ENCODE data around the gene ZFP42. TPM values are rescaled to one million over a fixed set of nuclear protein-coding genes. Genes with fewer than 3 reads are reported as not detected.

Gene ZFP42
- total RNA-seq, 1 donor from 2014 or later, result not detected

DNA sequence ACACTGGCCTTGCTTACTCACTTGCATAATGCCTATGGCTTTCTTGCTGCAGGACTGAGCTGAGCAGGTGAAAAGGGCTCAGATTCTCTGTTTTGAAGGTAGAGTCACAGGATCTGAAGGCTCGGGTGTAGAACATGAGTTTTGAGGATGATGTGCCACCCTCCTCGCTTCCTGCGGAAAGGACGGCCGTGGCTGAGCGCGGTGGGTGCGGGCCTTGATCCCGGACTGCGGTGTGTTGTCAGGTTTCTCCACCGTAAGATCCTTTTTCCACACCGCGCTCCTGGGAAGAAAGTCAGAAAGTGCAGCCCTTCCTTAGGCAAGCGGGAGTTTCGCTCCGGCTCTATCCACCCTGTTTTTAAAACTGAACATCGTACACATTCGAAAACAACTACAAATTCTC is 36.2 kb downstream of the ZFP42 start:
- H3K27ac ChIP-seq, result no peak overlapping the region
- no peaks in the 10 kb centered on the region for H3K27me3 ChIP-seq
- no peak overlapping the region for H3K4me3 ChIP-seq
- intact Hi-C loops (cut with DNase I), result no loop called here
- DNase-seq (ENCODE audit: extremely low spot score in 2 of 2), result no peak
- H3K4me1 ChIP-seq, result no peaks in the 10 kb centered on the region
- TF ChIP-seq CTCF (IDR thresholded peaks at IDR 0.05), result no peak
- no peak for TF ChIP-seq POLR2A (IDR thresholded peaks at IDR 0.05)
- no peak for TF ChIP-seq POLR2AphosphoS5 (IDR thresholded peaks at IDR 0.05; ENCODE audit: insufficient read depth in 1 of 2, low read depth in 1 of 2)
- no peaks in the 10 kb centered on the region for H3K36me3 ChIP-seq
- H3K9me3 ChIP-seq, result no peaks in the 10 kb centered on the region

DNA sequence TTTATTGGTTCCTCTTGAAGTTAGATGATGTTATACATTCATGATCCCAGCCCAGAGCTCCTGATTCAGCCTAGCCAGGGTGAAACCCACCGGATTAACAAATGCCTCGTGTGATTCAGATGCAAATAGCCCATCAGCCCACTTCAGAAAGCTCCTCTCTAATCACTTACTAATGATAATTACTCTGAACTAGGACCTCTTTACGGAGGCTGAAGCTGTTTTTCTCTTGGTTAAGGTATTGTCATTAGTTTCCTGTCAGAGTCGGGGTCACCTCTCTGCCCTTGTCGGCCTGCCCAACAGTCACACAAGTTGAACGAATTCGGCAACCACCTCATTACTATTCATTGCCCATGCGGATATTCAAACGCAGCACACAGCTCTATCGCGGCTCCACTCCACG is 36.6 kb downstream of the ZFP42 start:
- no peaks in the 10 kb centered on the region for H3K27me3 ChIP-seq
- TF ChIP-seq POLR2AphosphoS5 (IDR thresholded peaks at IDR 0.05; ENCODE audit: insufficient read depth in 1 of 2, low read depth in 1 of 2) (no peak), POLR2A (IDR thresholded peaks at IDR 0.05) (no peak), CTCF (IDR thresholded peaks at IDR 0.05) (no peak)
- H3K4me3 ChIP-seq, result no peak overlapping the region
- no peak for DNase-seq (ENCODE audit: extremely low spot score in 2 of 2)
- intact Hi-C loops (cut with DNase I), result no loop called here
- H3K9me3 ChIP-seq, result no peaks in the 10 kb centered on the region
- H3K36me3 ChIP-seq, result no peaks in the 10 kb centered on the region
- no peak overlapping the region for H3K27ac ChIP-seq
- H3K4me1 ChIP-seq, result no peaks in the 10 kb centered on the region

GRCh38 chr4:188032583-188032982 is 37.0 kb downstream of the ZFP42 start:
- DNase-seq (ENCODE audit: extremely low spot score in 2 of 2), result no peak
- intact Hi-C loops (cut with DNase I), result no loop called here
- Histone ChIP-seq H3K36me3 (no peaks in the 10 kb centered on the region), H3K27me3 (no peaks in the 10 kb centered on the region), H3K27ac (no peak overlapping the region), H3K4me3 (no peak overlapping the region), H3K9me3 (no peaks in the 10 kb centered on the region), H3K4me1 (no peaks in the 10 kb centered on the region)
- no peak for TF ChIP-seq POLR2A (IDR thresholded peaks at IDR 0.05)
- TF ChIP-seq POLR2AphosphoS5 (IDR thresholded peaks at IDR 0.05; ENCODE audit: insufficient read depth in 1 of 2, low read depth in 1 of 2), result no peak
- no peak for TF ChIP-seq CTCF (IDR thresholded peaks at IDR 0.05)

DNA sequence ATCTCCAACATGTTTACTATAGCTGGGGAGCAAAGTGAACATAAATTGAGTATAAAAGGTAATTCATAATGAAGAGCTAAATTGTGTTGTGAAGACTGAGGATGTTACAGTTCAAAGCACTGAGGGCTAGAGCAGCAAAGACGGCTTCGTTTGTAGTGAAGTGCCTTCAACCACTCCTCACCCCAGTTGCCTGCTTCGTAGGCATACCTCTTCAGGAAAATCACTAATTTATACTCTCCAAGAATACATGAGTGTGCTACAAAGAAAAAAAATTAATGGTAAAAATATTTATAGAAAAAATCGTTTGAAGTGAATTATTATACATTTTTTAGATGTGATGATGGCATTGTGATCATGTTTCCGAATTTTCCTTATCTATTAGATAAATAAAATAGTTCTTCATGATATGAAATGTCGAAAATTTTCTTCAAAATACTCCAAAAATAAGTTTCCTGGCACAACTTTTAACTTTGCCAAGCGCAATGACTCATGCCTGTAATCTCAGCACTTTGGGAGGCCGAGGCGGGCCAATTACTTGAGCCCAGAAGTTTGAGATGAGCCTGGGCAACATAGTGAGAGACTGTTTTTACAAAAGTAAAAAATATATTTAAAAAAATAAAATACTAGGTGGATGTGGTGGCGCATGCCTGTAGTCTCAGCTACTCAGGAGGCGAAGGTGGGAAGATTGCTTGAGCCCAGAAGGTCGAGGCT is 41.6 kb downstream of the ZFP42 start:
- no peaks in the 10 kb centered on the region for H3K36me3 ChIP-seq
- intact Hi-C loops (cut with DNase I), result no loop called here
- no peaks in the 10 kb centered on the region for H3K27me3 ChIP-seq

More for the DNA sequence above, 41.6 kb downstream of the ZFP42 start:
- H3K9me3 ChIP-seq, result no peaks in the 10 kb centered on the region
- no peaks in the 10 kb centered on the region for H3K4me1 ChIP-seq
- H3K27ac ChIP-seq, result no peak overlapping the region
- TF ChIP-seq POLR2A (IDR thresholded peaks at IDR 0.05) (no peak), POLR2AphosphoS5 (IDR thresholded peaks at IDR 0.05; ENCODE audit: insufficient read depth in 1 of 2, low read depth in 1 of 2) (no peak), CTCF (IDR thresholded peaks at IDR 0.05) (no peak)
- H3K4me3 ChIP-seq, result no peak overlapping the region
- DNase-seq (ENCODE audit: extremely low spot score in 2 of 2), result no peak

All from vagina (tissue), 2 donors.